Measurements from ENCODE around the gene CKMT2. TPM values are rescaled to one million over a fixed set of nuclear protein-coding genes. Genes with fewer than 3 reads are reported as not detected.

CKMT2 gene
- total and polyA plus RNA-seq, 2 of the 8 experiments (the other 6 are each of a cell fraction or from before 2014, with no cell fraction given): 2.4 to 5.0 TPM

- CTCF ChIA-PET (ENCODE audit: partially characterized antibody): interaction anchor here (0.5 to 1.4 kb wide), 7 partner anchors 14 to 296 kb away, joined by 3 to 4 read pairs (median 3); no protein-coding TSS in a partner anchor
- Histone ChIP-seq H2AK5ac (ENCODE audit: low read depth, low read length) (no peak overlapping the region), H3K14ac (ENCODE audit: insufficient read length) (no peak overlapping the region), H2BK12ac (ENCODE audit: low read depth, low read length) (no peak overlapping the region), H2BK5ac (ENCODE audit: low read depth, low read length) (no peak overlapping the region), H4K5ac (ENCODE audit: insufficient read length, low read depth, low read length) (no peak overlapping the region), H2BK120ac (replicated peaks; ENCODE audit: low read depth, low read length) (no peak overlapping the region), H3K79me1 (ENCODE audit: low read depth, low read length) (peaks cover 2% of the 10 kb centered on the region; the same call in 1 of the 2 replicates), H3K4me1 (replicated peaks in 1 of 4; ENCODE audit: control insufficient read depth in 3 of 4, insufficient read depth in 4 of 4, low read length in 3 of 4) (peaks cover 0 to 3% (median 0%) of the 10 kb centered on the region in 4 experiments; a peak in 2 of 7 replicates), H3K4ac (replicated peaks; ENCODE audit: insufficient read length, low read depth, low read length) (no peak overlapping the region), H3K18ac (ENCODE audit: extremely low read depth, low read length) (no peak overlapping the region), H4K8ac (ENCODE audit: extremely low read depth, insufficient read depth, low read length) (no peak overlapping the region), H3K27me3 (replicated peaks in 1 of 4; ENCODE audit: control insufficient read depth in 3 of 4, extremely low read depth in 1 of 4, insufficient read depth in 3 of 4, low read length in 3 of 4) (no peaks in the 10 kb centered on the region), H2BK15ac (ENCODE audit: low read length) (no peak overlapping the region), H3K23me2 (ENCODE audit: low read depth, low read length) (no peaks in the 10 kb centered on the region; the same call in 1 of the 2 replicates), H3K9ac (replicated peaks in 1 of 4; ENCODE audit: extremely low read depth in 1 of 4, low read depth in 3 of 4, low read length in 3 of 4) (no peak overlapping the region), H3K4me3 (ENCODE audit: extremely low read depth in 1 of 4, insufficient read depth in 2 of 4, low read depth in 3 of 4, low read length in 4 of 4) (no peak overlapping the region), H3K9me3 (ENCODE audit: insufficient read depth in 2 of 2, low read depth in 1 of 2, low read length in 1 of 2) (no peaks in the 10 kb centered on the region), H3K56ac (replicated peaks; ENCODE audit: insufficient read length, low read depth, low read length) (no peak overlapping the region), H3K27ac (ENCODE audit: low read depth, low read length) (no peak overlapping the region), H3K79me2 (ENCODE audit: control insufficient read depth in 1 of 2, insufficient read depth in 2 of 2, low read length in 2 of 2) (no peaks in the 10 kb centered on the region), H3K4me2 (ENCODE audit: insufficient read depth in 1 of 2, low read depth in 2 of 2, low read length in 2 of 2) (no peak overlapping the region), H2BK20ac (ENCODE audit: low read length) (no peak overlapping the region), H3K36me3 (ENCODE audit: control insufficient read depth in 2 of 4, insufficient read depth in 4 of 4, low read length in 3 of 4) (no peaks in the 10 kb centered on the region), H4K20me1 (replicated peaks in 1 of 2; ENCODE audit: control insufficient read depth in 1 of 2, insufficient read depth in 2 of 2, low read length in 2 of 2) (peaks cover 0 to 7% of the 10 kb centered on the region in 2 experiments), H2AFZ (ENCODE audit: low read length) (no peak overlapping the region), H4K91ac (replicated peaks; ENCODE audit: insufficient read length, low read length) (no peak overlapping the region), H3K23ac (ENCODE audit: insufficient read length) (no peak overlapping the region)
- TF ChIP-seq EGR1 (IDR thresholded peaks at IDR 0.05; ENCODE audit: borderline replicate concordance, low read depth, low read length) (no peak), CHD2 (IDR thresholded peaks at IDR 0.05; ENCODE audit: low read length) (no peak), CHD1 (IDR thresholded peaks at IDR 0.05; ENCODE audit: low read depth, low read length) (no peak), NRF1 (IDR thresholded peaks at IDR 0.05; ENCODE audit: low read depth, low read length) (no peak), SUZ12 (IDR thresholded peaks at IDR 0.05; ENCODE audit: low read length) (no peak), FOSL1 (IDR thresholded peaks at IDR 0.05; ENCODE audit: insufficient read depth, low read depth, low read length) (no peak), JUN (IDR thresholded peaks at IDR 0.05; ENCODE audit: low read depth, low read length) (no peak), SRF (IDR thresholded peaks at IDR 0.05; ENCODE audit: low read depth, low read length) (no peak), TCF12 (IDR thresholded peaks at IDR 0.05; ENCODE audit: low read depth, low read length) (no peak), CTCF (IDR thresholded peaks at IDR 0.05; ENCODE audit: control extremely low read depth in 1 of 3, insufficient read depth in 1 of 3, low read depth in 1 of 3, low read length in 3 of 3) (no peak)
- no peak for FAIRE-seq
- 88% methylated on average over 1 of the region's 1 CpG; no CpG with 5 or more reads in 1 of the 2 experiments for WGBS, 2 experiments (ENCODE audit: extremely low coverage in 1 of 2, insufficient coverage in 1 of 2, insufficient read length in 1 of 2, insufficient replicate concordance in 2 of 2, low coverage in 1 of 2, low lambda C conversion rate in 2 of 2, missing lambda C conversion rate in 1 of 2)
- no peak for DNase-seq (ENCODE audit: low read depth in 1 of 2, low spot score in 2 of 2)
- POLR2A ChIA-PET (ENCODE audit: partially characterized antibody): interaction anchor here (0.8 kb wide), 2 partner anchors 20 to 49 kb away, joined by 3 to 4 read pairs; partner anchors contain the start of gene CKMT2
Observed at GRCh38 chr5:81252904-81253303, 19.8 kb downstream of the CKMT2 start.

All from H1 (cell line).